ENCODE measurements around the gene PALM. TPM values are rescaled to one million over a fixed set of nuclear protein-coding genes. Genes with fewer than 3 reads are reported as not detected.

The PALM gene
- total RNA-seq, 2 donors from 2014 or later, result 32.9 to 40.8 TPM

DNA sequence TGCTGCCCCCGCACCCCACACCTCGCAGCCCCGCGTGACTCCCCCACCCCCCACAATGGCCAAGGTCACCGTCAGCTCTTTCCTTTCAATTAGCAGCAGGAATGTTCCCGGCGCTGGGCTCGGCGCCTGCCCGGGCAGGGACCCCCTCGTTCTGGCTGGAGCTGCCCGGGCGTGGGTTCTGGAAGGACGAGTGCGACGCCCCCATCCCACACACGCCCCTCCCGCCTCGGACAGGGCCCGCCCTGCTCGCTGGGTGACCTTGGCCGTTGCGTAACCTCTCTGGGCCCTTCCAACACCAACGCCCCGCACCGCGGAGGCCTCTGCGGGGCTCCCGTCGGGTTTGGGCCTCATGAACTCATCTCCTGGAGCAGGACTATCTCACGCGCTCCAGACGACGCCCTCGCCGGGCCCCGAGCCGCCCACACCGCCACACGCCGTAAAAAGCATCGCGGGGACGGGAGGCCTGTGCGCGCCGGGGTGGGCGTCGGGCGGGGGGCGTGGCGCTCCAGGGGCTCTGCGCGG is 10.3 kb downstream of the PALM start:
- Histone ChIP-seq H3K36me3 (ENCODE audit: control insufficient read depth, insufficient read depth, low read length) (no peaks in the 10 kb centered on the region), H3K9me3 (ENCODE audit: control insufficient read depth, low read length) (peaks cover 4% of the 10 kb centered on the region), H3K27me3 (ENCODE audit: control insufficient read depth, insufficient read depth, low read length, poor library complexity, severe bottlenecking) (no peaks in the 10 kb centered on the region), H3K27ac (ENCODE audit: low read depth, low read length) (peak overlapping the region; percentile 78), H3K9ac (ENCODE audit: extremely low read depth, low read length, poor library complexity, severe bottlenecking) (no peak overlapping the region), H3K4me1 (ENCODE audit: control insufficient read depth, insufficient read depth, low read length) (no peaks in the 10 kb centered on the region), H3K4me3 (ENCODE audit: low read length) (no peak overlapping the region)
- Mint-ChIP-seq H3K27me3 (ENCODE audit: insufficient read depth) (peaks cover 2% of the 10 kb centered on the region), H3K4me3 (no peak overlapping the region), H3K9me3 (peaks cover 12% of the 10 kb centered on the region), H3K4me1 (peaks cover 1% of the 10 kb centered on the region), H3K36me3 (ENCODE audit: low read depth) (peaks cover 8% of the 10 kb centered on the region), H3K27ac (no peak overlapping the region)
- TF ChIP-seq, protein P1, sequence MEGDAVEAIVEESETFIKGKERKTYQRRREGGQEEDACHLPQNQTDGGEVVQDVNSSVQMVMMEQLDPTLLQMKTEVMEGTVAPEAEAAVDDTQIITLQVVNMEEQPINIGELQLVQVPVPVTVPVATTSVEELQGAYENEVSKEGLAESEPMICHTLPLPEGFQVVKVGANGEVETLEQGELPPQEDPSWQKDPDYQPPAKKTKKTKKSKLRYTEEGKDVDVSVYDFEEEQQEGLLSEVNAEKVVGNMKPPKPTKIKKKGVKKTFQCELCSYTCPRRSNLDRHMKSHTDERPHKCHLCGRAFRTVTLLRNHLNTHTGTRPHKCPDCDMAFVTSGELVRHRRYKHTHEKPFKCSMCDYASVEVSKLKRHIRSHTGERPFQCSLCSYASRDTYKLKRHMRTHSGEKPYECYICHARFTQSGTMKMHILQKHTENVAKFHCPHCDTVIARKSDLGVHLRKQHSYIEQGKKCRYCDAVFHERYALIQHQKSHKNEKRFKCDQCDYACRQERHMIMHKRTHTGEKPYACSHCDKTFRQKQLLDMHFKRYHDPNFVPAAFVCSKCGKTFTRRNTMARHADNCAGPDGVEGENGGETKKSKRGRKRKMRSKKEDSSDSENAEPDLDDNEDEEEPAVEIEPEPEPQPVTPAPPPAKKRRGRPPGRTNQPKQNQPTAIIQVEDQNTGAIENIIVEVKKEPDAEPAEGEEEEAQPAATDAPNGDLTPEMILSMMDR (conservative IDR thresholded peaks at IDR 0.05), result no peak
- 91 to 93% methylated on average over 29 to 54 of the region's 54 CpGs for WGBS, 2 experiments (ENCODE audit: insufficient coverage in 1 of 2, insufficient read length in 1 of 2)
- DNase-seq, result no peak

DNA sequence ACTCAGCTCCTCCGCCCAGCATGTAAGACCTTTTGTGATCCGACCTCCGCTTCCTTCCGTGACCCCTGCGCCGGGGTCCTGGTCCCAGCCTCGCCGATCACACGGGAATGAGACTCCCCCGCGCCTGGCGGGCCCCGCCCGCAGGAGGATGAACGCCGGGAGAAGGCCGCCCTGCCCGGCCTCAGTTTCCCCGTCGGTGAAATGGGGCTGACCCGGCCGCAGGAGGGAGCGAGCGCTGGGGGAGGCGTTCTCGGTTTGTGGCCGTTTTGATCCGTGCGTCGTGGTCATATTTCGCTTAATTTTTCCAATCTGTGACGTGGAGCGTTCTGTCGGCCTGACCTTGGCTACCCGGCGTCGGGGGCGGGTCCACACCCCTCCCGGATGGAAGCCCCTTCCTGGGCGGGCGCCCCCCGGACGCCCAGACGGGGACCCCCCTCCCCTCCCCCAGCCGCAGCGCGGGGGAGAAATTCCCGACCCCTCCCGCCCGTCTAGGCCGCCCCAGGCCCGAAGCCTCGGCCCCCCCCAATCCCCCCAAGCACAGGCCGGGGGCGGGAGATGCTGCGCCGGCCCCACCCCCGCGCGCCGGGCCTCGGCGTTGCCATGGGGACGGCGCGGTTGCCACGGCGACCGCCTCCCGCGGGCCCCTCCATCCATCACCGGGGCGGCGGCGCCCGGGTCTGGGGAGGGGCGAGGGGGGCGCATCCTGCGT is 11.1 kb downstream of the PALM start:
- Mint-ChIP-seq H3K9me3 (peaks cover 12% of the 10 kb centered on the region), H3K4me3 (no peak overlapping the region), H3K4me1 (peaks cover 1% of the 10 kb centered on the region), H3K27ac (no peak overlapping the region), H3K27me3 (ENCODE audit: insufficient read depth) (peaks cover 2% of the 10 kb centered on the region), H3K36me3 (ENCODE audit: low read depth) (peaks cover 8% of the 10 kb centered on the region)
- WGBS, 2 experiments (ENCODE audit: insufficient coverage in 1 of 2, insufficient read length in 1 of 2), result 91 to 93% methylated on average over 33 to 66 of the region's 79 CpGs
- H3K9ac ChIP-seq (ENCODE audit: extremely low read depth, low read length, poor library complexity, severe bottlenecking), result no peak overlapping the region
- DNase-seq, result no peak
- no peaks in the 10 kb centered on the region for H3K27me3 ChIP-seq (ENCODE audit: control insufficient read depth, insufficient read depth, low read length, poor library complexity, severe bottlenecking)
- H3K36me3 ChIP-seq (ENCODE audit: control insufficient read depth, insufficient read depth, low read length), result no peaks in the 10 kb centered on the region
- TF ChIP-seq, protein P1 (conservative IDR thresholded peaks at IDR 0.05), result no peak
- H3K27ac ChIP-seq (ENCODE audit: low read depth, low read length), result no peak overlapping the region
- H3K4me3 ChIP-seq (ENCODE audit: low read length), result no peak overlapping the region
- peaks cover 4% of the 10 kb centered on the region for H3K9me3 ChIP-seq (ENCODE audit: control insufficient read depth, low read length)
- H3K4me1 ChIP-seq (ENCODE audit: control insufficient read depth, insufficient read depth, low read length), result no peaks in the 10 kb centered on the region

GRCh38 chr19:720345-721160 is 11.8 kb downstream of the PALM start:
- no peak overlapping the region for H3K9ac ChIP-seq (ENCODE audit: extremely low read depth, low read length, poor library complexity, severe bottlenecking)
- no peaks in the 10 kb centered on the region for H3K9me3 ChIP-seq (ENCODE audit: control insufficient read depth, low read length)
- no peaks in the 10 kb centered on the region for H3K4me1 ChIP-seq (ENCODE audit: control insufficient read depth, insufficient read depth, low read length)
- H3K27me3 ChIP-seq (ENCODE audit: control insufficient read depth, insufficient read depth, low read length, poor library complexity, severe bottlenecking), result no peaks in the 10 kb centered on the region
- H3K36me3 Mint-ChIP-seq (ENCODE audit: low read depth), result peaks cover 4% of the 10 kb centered on the region
- no peaks in the 10 kb centered on the region for H3K27me3 Mint-ChIP-seq (ENCODE audit: insufficient read depth)
- no peak overlapping the region for H3K4me3 Mint-ChIP-seq
- H3K9me3 Mint-ChIP-seq, result peaks cover 7% of the 10 kb centered on the region
- peaks cover 1% of the 10 kb centered on the region for H3K4me1 Mint-ChIP-seq
- TF ChIP-seq, protein P1 (conservative IDR thresholded peaks at IDR 0.05), result no peak
- no peaks in the 10 kb centered on the region for H3K36me3 ChIP-seq (ENCODE audit: control insufficient read depth, insufficient read depth, low read length)
- 88 to 91% methylated on average over 14 to 29 of the region's 58 CpGs for whole genome bisulfite sequencing, 2 experiments (ENCODE audit: insufficient coverage in 1 of 2, insufficient read length in 1 of 2)
- no peak overlapping the region for H3K27ac Mint-ChIP-seq
- DNase-seq, result no peak
- peak overlapping the region; percentile 75 for H3K27ac ChIP-seq (ENCODE audit: low read depth, low read length)
- no peak overlapping the region for H3K4me3 ChIP-seq (ENCODE audit: low read length)

Data from endodermal cell (in vitro differentiated cells).